Femur (tissue), 1 donor: ENCODE measurements around the gene ARHGAP15.
"Not testable (repeated sequence)": the region's sequence is repeated elsewhere in the genome, so short reads cannot be mapped to it uniquely, and the experiment has no call there.

ENCODE experiments used
- DNase-seq: peaks from one replicate; pipeline ENCODE4 v3.0.0-alpha.2; 2017

ARHGAP15 gene

DNA sequence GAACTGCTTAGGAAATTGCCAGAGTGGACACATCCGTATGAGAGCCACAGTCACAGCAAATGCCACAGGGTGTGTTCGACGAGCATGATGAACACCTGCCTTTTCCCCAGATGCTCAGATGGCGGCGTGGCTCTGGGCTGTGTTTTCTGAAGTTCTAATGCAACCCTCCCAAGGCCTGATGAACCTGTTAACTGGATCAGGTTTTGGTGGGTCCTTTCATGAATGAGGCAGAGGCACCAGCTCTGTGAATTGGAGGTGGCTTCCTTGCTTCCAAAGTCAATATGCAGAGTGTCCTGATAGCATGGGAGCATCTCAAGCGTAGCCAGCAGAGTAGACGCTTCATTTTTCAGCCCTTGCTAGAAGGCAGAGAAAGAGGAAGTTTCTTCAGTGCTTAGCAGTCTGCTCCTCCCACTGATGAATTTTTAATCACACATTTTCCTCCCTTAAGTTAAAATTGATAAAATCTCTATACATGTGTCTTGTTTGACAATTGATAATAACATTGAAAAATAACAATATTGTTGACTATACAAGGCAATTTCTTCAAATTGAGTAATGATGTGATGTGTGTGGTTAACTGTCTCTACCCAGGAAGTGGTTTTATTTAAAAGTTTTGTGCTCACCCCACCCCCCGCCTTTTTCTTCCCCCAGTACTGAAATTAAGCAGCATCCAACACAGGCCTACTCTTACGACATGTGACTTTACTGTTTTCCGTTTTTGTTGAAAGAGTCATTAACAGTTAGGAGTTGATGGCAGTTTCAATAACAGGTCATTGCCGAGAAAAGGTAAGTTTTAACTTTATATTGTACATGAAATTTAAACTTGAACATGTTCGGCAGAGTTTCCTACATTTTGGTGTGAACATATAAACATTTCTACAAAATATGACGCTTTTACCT is at the start of gene ARHGAP15:
Gene ARHGAP15 (plus strand): TSS at position 739 of the 900 bp plus-strand sequence.
- DNase-seq: peak; percentile 29

DNA sequence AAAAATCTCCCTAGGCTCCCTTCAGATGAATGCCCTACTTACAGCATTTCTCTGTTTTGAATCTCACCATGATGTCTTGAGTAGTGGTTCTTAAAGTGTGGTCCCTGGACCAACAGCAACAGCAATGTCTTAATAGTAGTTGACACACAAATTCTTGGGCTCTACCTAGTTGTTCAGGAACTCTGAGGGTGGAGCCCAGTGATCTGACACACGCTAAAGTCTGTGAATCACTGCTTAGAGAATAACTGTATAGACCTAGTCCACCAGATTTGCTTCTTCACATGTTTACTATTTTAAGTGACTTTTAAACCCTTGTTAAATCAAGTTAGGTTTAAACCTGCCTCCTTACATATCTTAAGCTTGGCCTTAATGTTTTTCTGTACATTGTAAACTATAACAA is 47.6 kb upstream of the ARHGAP15 start:
- no peak for DNase-seq

DNA sequence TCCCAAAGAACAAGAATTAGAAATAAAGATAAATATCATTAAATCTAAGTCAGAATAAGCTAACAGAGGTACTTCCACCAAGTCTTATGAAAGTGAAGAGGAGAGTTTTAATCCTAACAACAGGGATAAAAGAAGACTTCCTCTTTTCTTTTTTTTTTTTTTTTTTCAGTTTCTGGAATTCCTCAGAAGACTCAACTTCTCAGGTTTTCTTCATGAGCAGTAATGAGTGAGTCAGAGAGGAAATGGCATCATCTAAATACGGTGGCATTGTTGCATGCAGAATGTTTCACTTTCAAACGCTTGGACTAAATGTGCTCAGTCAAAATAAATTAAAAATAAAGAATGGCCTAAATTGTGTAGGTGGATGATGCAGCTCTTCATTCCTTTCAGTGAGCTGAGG is 45.6 kb upstream of the ARHGAP15 start:
- no peak for DNase-seq

DNA sequence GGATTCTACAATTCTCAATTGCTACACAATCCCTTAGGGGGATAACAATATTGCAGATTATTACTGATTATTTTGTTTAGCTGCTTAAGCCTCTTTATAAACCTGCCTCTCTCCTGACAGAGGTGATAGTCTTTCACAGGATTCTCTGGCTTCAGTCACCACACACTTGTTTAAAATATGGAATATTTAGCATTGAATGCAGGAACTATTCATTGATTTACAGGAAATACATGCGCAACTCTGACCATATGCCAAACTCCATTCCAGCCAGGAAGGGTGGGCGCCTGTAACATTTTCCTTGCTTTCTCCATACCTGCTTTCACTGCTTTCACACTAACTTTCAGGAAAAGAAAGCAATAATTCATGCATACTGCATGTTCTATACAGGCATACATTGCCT is 44.8 kb upstream of the ARHGAP15 start:
- DNase-seq: no peak

DNA sequence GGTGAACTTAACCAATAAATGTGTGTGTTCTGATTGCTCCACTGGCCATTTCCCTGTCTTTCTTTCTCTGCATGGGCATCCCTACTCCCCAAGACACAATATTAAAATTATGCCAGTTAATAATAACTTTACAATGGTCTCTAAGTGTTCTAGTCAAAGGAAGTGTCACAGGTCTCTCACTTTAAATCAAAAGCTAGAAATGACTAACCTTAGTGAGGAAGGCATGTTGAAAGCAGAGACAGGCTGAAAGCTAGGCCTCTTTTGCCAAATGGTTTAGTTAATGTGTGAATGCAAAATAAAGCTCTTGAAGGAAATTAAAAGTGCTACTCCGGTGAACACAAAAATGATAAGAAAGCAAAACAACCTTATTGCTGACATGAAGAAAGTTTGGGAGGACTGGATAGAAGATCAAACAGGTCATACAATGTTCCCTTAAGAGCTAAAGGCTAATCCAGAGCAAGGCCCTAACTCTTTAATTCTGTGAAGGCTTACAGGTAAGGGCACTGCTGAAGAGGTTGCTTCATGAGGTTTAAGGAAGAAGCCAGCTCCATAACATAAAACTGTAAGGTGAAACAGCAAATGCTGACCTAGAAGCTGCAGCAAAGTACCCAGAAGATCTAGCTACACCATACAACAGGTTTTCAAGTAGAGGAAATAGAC is 44.0 kb upstream of the ARHGAP15 start:
- no peak for DNase-seq

DNA sequence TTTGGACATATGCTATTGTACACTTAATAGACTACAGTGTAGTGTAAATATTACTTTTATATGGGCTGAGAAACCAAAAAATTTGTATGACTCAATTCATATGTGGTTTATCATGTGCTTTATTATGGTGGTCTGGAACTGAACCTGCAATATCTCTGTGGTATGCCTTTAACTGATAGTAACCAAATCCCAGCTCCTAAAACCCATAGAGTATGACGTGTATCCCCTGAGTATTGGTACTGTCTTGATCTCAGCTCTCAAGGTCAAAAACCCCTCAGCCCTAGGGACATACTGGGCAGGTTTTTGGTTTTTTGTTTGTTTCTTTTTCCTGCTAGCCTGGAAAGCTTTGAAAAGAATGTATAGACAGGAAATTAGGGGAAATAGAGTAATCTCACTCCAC is 42.2 kb upstream of the ARHGAP15 start:
- no peak for DNase-seq

DNA sequence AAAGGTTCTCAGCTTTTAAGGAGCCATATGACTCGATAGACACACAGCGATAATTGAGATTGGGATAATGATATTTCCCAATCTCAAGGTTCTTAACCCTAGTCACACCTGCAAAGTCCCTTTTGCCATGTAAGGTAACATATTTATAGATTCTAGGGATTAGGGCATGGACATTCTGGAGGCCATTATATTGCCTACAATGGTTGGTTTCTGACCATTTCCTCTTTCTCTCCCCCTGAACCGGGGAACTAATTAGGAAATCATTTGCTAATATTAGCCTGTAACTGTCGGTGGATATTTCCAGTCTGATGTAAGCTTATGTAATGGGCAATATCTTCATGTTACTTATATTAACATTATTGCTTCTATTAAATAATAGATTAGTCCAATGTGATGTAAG is 40.8 kb upstream of the ARHGAP15 start:
- DNase-seq: no peak

DNA sequence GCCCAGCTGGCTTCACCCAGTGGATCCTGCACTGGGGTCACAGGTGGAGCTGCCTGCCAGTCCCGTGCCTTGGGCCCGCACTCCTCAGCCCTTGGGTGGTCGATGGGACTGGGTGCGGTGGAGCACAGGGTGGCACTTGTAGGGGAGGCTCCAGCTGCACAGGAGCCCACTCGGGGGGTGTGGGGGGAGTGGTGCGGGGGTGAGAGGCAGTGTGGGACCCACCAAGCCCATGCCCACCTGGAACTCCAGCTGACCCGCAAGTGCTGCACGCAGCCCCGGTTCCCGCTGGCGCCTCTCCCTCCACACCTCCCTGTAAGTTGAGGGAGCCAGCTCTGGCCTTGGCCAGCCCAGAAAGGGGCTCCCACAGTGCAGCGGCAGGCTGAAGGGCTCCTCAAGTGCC is 39.7 kb upstream of the ARHGAP15 start:
- DNase-seq: not testable (repeated sequence)

DNA sequence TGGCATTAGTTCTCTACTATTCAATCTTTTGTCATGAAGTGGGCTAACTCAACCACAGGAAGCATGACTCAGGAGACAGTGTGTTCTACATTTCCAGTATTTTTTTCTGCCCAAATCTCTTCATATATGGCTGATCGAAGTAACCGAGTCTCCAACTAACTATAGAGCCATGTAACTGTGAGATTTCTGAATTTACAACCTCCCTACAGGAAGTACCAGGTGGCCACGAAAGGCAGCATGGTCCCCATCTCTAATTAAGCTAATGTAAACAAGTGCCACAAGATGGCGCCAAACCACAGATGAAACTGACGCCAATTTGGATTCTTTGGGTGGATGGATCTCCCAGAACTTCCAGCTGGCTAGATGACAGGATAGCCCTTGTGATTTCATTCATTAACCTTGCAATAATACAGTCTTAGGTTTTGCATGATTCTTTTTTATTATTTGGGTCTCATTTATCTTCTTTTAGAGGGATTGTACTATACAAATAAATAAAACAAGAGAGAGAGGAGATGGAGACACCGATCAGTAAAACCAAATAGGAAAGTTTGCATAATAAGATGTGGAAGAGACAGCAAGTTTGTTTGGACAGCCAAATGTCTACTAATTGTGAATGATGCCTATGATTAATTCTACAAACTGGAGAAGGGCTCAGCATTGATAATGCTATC is 18.3 kb upstream of the ARHGAP15 start:
- peak; percentile 64 for DNase-seq

DNA sequence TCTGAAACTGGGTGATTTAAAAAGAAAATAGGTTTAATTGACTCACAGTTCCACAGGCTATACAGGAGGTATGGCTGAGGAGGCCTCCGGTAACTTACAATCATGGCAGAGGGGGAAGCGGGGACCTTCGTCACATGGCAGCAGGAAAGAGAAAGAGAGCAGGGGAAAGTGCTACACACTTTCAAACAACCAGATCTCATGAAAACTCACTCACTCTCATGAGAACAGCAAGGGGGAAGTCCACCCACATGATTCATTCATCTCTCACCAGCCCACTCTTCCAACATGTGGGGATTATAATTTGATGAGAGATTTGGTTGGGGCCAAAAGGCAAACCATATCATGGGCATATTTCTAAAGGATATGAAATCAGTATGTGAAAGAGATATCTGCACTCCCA is 12.0 kb upstream of the ARHGAP15 start:
- DNase-seq: no peak

DNA sequence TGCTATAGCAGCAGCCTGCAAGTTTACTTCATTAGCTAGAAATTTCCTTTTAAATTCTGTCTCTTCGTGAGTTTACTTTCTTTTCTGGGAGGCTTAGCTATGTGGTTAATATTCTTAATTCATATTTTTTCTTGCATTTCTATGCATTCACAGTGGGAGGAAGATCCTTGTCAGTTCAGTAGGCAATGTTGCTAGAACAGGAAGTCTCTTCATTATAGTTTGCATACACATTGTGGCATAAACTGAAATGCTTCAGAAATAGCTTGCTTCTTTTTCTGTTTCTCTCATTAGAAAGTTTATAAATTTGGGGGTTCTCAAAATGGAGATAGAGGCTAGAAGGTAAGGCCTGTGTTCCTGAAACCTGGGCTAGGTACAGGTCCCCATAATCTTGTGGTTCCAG is 8.1 kb upstream of the ARHGAP15 start:
- no peak for DNase-seq

DNA sequence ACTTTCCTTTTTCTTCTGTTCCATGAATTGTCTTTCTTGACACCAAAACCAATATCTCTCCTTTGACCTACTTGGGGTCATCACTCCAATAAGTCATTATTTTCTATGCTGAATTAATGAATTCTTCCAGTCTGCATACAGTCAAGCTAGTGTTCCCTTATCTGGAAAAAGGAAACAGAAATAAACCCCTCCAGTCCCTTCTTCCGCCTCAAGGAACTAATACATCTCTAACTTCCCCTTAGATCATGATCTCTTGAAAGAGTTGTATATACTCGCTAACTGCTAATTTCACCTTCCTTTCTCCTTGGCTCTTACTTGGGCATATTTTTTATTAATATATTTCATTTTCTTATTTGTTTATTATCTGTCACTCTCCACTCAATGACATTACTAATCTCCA is 7.3 kb upstream of the ARHGAP15 start:
- DNase-seq: no peak

DNA sequence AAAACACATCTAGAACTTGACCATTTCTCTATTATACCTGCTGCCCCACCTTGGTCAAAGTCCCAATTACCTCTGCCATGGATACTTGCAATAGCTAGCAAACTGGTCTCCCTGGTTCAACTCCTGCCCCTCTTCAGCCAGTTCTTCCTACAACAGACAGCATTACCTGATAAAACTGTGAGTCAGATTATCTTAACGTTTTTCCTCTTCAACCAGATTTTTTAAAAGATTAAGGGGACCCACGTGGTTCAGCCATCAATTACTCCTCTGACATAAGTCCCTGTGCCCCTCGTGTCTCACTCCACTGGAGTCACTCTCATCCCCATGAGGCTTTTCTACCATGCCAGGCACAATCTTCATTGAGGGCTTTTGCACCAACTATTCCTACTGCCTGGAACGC is 5.3 kb upstream of the ARHGAP15 start:
- no peak for DNase-seq

DNA sequence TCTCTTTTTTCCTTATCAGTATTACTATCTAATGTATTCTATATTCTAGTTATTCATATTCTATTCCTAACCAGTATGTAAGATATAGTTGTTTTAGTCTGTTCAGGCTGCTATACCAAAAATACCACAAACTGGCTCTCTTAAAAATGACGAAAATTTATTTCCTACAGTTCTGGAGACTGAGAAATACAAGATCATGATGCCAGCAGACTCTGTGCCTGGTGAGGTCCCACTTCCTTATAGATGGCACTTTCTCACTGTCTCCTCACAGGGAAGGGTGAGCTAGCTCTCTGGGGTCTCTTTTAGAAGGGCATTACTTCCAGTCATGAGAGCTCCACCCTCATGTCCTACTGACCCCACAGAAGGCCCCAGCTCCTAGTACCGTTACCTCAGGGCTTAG is 4.8 kb upstream of the ARHGAP15 start:
- no peak for DNase-seq

DNA sequence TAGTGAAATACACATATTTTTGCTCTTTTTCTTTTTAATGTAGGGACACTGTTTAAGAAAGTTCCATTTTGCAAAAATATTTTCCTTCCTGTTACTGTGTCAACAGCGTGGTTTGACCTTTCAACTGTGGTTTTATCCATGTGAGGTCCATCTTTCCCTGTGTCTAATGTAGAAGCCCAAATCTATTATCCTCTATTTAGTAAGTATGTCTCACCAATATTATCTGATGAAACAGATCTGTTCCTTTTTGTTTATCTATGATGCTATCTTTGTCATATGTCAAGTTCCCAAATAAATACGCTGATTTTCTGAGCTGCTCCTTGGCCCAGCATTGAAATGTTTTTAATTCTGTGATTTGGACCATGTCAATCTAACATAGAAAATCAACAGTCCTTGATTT is 3.5 kb upstream of the ARHGAP15 start:
- DNase-seq: no peak

DNA sequence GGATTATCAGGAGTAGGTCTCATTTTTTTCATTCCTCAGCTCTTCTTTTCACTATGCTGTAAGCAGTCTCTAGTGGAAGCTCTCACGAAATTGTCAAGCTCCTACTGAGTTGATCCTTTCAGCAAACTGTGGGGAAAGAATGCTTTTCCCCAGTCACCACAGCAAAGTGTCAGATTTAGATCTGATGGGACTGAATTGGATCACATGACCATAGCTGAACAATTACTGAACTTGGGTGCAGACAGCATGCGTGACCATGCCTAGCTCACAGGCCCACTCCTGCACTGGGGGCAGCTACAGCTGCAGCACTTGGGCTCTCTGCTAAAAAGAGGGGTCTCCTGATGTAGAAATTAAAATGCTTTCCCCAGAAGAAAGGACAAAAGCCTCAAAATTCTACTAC is 3.1 kb downstream of the ARHGAP15 start:
- DNase-seq: no peak

DNA sequence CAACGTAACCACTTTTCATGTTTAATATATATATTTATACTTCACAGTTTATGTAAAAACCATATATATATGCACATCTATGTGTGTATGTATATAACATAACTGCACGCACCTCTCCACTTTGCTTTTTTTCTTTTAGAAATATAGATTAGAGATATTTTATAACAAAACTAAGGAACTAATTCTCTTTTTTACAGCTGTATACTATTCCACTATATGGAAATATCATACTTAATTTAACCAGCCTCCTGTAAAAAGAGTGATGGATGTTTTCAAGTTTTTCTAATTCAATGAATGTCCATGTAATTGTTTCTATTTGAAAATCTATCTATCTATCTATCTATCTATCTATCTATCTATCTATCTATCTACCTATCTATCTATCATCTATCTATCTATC is 4.6 kb downstream of the ARHGAP15 start:
- no peak for DNase-seq

DNA sequence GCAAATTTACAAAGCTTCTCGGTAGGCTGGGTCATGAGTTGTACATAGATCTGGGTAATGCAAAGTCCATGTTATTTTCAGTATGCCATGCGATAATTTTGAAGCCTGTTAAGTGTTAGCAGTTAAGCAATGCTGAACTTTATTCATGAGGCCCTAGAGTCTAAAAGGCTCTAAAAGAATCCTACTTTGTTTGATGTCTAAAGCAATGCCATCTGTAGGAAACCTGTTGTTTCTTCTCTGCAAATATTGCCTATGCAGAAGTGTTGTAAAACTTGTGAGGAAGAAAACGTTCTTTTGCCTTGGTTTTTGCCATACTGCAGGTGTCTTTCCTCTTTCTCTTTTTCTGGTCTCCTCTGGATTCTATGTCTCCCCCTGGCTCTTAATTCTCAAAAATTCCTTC is 9.1 kb downstream of the ARHGAP15 start:
- no peak for DNase-seq

DNA sequence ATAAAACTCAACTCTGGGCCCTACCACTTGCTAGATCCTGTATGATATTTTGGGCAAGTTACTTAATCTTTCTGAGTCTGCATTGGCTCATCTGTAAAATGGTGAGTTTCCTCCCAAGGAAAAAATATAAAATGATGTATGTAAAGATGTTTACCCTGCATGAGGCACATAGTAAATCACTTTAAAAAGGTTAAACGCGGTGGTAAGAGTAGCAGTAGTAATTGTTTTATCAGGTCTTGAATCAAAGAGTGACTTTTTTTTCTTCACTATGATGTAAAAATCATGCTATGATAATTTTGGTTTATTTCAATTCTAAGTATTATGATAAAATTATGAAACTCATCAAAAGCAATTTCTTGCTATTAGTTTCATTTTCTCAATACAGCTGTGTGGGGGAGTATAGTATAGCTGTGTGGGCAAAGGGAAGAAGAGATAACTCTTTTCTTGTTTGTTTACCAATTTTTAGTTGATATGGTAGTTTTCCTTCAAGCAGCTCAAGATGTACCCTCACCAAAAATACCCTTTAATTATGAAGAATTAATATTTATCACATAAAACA is 10.7 kb downstream of the ARHGAP15 start:
- no peak for DNase-seq

DNA sequence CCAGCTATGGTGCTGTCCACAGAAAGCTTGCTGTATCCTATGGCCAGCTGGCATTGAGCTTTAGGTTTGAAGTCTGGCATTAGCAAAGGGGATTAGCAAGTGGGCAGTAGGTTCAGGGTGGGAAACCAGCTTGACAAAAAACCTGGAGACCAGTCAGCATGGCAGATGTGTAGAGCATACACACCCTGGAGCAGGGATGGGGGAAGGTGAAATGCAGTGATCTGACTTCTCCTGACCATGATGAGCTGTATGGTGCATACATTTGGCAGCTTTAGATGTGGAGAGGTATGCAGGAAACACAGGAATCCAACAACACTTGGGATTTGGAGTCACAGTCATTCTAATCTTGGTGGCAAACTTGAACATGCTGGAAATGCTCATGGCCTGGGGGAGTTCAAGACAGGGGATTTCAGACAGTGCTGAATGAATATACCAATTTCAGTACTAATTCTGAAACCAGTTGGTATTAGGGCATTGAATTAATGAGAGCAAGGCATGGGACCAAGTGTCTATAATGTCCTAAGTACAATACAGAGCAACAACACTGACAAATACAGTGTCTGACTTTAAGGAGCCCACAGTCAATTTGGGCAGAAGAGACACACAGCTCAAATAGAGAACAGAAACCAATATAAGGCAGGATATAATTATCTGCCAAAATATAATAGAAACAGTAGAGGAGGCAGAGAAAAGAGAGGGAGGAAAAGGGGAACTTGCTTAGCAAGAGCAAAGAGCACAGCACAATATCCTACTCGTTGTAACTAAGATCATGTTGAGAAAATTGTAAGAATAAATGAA is 11.8 kb downstream of the ARHGAP15 start:
- DNase-seq: no peak

DNA sequence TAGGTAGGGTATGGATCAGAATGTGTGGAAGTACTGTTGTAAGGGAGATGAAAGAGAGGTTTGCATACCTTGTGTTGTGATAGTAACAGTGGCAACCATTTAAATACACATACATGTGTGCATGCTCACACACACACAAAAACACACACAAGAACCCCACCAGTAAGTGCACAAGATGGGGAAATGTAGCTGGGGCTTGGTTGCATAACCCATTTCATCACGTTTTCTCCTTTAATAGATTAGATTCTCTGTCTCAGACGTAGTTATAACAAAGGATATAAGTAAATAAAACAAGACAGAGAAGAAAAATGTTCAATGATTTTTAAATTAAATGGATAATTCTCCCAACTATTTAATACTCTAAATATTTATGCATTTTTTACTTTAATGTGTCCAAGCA is 13.4 kb downstream of the ARHGAP15 start:
- no peak for DNase-seq

DNA sequence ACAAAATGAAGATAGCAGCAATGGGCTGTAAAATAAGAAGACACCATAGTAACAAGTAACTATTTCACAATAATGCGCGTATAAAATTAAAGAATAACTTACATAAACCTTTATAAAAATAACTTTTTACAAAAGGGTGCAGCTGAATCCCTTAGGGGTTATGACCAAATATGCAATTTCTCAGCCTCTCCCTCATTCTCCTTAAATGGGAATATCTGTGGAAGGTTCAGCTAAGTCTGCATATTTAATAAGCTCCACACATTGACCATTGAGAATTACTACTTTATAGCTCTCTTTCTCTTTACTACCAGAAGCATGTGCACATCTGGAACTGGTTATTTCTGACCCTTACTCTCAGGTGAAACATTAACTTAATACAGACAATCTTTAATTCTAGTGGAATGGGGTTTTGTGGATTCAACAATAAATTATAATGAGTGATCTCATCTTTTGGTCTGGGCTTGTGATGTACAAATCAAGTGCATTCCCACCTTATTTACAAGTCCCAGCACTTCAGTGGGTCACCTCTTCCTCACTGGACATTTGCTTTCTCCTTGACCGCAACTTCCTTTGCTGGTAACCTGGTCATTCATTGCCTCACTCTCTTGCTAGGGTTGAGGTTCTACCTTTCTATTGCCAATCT is 15.7 kb downstream of the ARHGAP15 start:
- no peak for DNase-seq
